ENCODE data around the gene MALT1.

MALT1 gene

GRCh38 chr18:58779529-58779928 lies 108.3 kb downstream of the MALT1 start:
- no peak for DNase-seq

GRCh38 chr18:58780045-58780444 lies 108.8 kb downstream of the MALT1 start:
- DNase-seq = no peak

GRCh38 chr18:58781627-58782194 lies 110.4 kb downstream of the MALT1 start:
- peak; percentile 87 for DNase-seq

GRCh38 chr18:58784601-58785137 lies 113.4 kb downstream of the MALT1 start:
- DNase-seq = no peak

- no peak for DNase-seq
Measured at GRCh38 chr18:58785171-58785805, 114.0 kb downstream of the MALT1 start.

GRCh38 chr18:58785870-58786269 lies 114.6 kb downstream of the MALT1 start:
- DNase-seq = no peak

- no peak for DNase-seq
Measured at GRCh38 chr18:58787536-58788149, 116.4 kb downstream of the MALT1 start.

- DNase-seq = no peak
Measured at GRCh38 chr18:58788470-58788869, 117.2 kb downstream of the MALT1 start.

GRCh38 chr18:58788971-58789875 lies 118.0 kb downstream of the MALT1 start:
- peak; percentile 70 for DNase-seq

- no peak for DNase-seq
Measured at GRCh38 chr18:58789876-58790240, 118.6 kb downstream of the MALT1 start.

GRCh38 chr18:58792086-58792485 lies 120.8 kb downstream of the MALT1 start:
- DNase-seq = no peak

GRCh38 chr18:58793361-58793760 lies 122.1 kb downstream of the MALT1 start:
- DNase-seq = peak; percentile 30

GRCh38 chr18:58796220-58796619 lies 125.0 kb downstream of the MALT1 start:
- DNase-seq = no peak

GRCh38 chr18:58800582-58800981 lies 129.3 kb downstream of the MALT1 start:
- DNase-seq = no peak

GRCh38 chr18:58802959-58803358 lies 131.7 kb downstream of the MALT1 start:
- DNase-seq = no peak

GRCh38 chr18:58803978-58804377 lies 132.7 kb downstream of the MALT1 start:
- DNase-seq = no peak
